Keratinocyte (primary cell): Measurements from ENCODE around the gene HDDC2. TPM values are rescaled to one million over a fixed set of nuclear protein-coding genes. Genes with fewer than 3 reads are reported as not detected.

ENCODE experiments used
- DNase-seq: peaks from one replicate; pipeline ENCODE4 v3.0.0-alpha.2; 2011; ENCODE audit warnings: low read depth, missing footprints, low spot score
- FAIRE-seq: peaks from 2 replicates; lab custom pipeline; 2011; peaks lifted over from hg19 to GRCh38; lab: Jason Lieb, UNC
- H2AFZ ChIP-seq: 2 replicates; pipeline ENCODE4 v1.6.0; 2012; ENCODE audit warnings: low read length, control low read depth, inconsistent platforms; ENCODE audit not compliant: control insufficient read depth
- H3K27ac ChIP-seq: 2 replicates; pipeline ENCODE4 v1.5.1; 2011; ENCODE audit warnings: low read length; ENCODE audit not compliant: control insufficient read depth, insufficient read depth
- H3K27me3 ChIP-seq: 3 replicates; pipeline ENCODE4 v1.6.0; 2011; ENCODE audit warnings: low read length; ENCODE audit not compliant: control insufficient read depth, insufficient read depth; ENCODE audit errors: extremely low read depth
- H3K36me3 ChIP-seq, 2 experiments: 2 replicates in 1 of 2; 3 replicates in 1 of 2; pipeline ENCODE4 v1.5.1; 2011; ENCODE audit warnings: low read length in 2 of 2, mild to moderate bottlenecking in 1 of 2; ENCODE audit not compliant: control insufficient read depth in 2 of 2, insufficient read depth in 2 of 2; ENCODE audit errors: extremely low read depth in 1 of 2
- H3K4me1 ChIP-seq: 3 replicates; pipeline ENCODE4 v1.5.1; 2011; ENCODE audit warnings: low read length; ENCODE audit not compliant: control insufficient read depth, insufficient read depth; ENCODE audit errors: extremely low read depth
- H3K4me2 ChIP-seq: 3 replicates; pipeline ENCODE4 v1.6.0; 2011; ENCODE audit warnings: low read depth, low read length; ENCODE audit not compliant: control insufficient read depth, insufficient read depth; ENCODE audit errors: extremely low read depth
- H3K4me3 ChIP-seq, 3 experiments: fragments of 200-600 bp in 1 of 3; sonication (generic) in 1 of 3; 2 replicates in 2 of 3; 3 replicates in 1 of 3; pipeline ENCODE4 v1.5.1; 2011 to 2016; ENCODE audit warnings: low read length in 3 of 3, mild to moderate bottlenecking in 3 of 3, control low read depth in 2 of 3, inconsistent platforms in 1 of 3, low read depth in 1 of 3, mixed read lengths in 1 of 3, mixed run types in 1 of 3, moderate library complexity in 1 of 3; ENCODE audit not compliant: control insufficient read depth in 2 of 3, insufficient read depth in 2 of 3; ENCODE audit errors: extremely low read depth in 1 of 3
- H3K79me2 ChIP-seq: 2 replicates; pipeline ENCODE4 v1.6.0; 2012; ENCODE audit warnings: low read length; ENCODE audit not compliant: control insufficient read depth, insufficient read depth
- H3K9ac ChIP-seq: 3 replicates; pipeline ENCODE4 v1.6.0; 2011; ENCODE audit warnings: low read length; ENCODE audit not compliant: control insufficient read depth, insufficient read depth; ENCODE audit errors: extremely low read depth
- H3K9me1 ChIP-seq: 3 replicates; pipeline ENCODE4 v1.6.0; 2011; ENCODE audit warnings: low read length; ENCODE audit not compliant: control insufficient read depth, insufficient read depth; ENCODE audit errors: extremely low read depth
- H3K9me3 ChIP-seq: 2 replicates; pipeline ENCODE4 v1.5.1; 2012; ENCODE audit warnings: low read depth, low read length; ENCODE audit not compliant: control insufficient read depth
- H4K20me1 ChIP-seq: 3 replicates; pipeline ENCODE4 v1.6.0; 2011; ENCODE audit warnings: low read length; ENCODE audit not compliant: control insufficient read depth, insufficient read depth; ENCODE audit errors: extremely low read depth
- EZH2 ChIP-seq: IDR thresholded peaks from one replicate; pipeline ENCODE4 v1.6.1; 2012; ENCODE audit warnings: inconsistent platforms, mild to moderate bottlenecking, low read length, moderate library complexity
- dilution Hi-C: fragments of 300-500 bp; cut with MboI; formaldehyde crosslinking; loops from one replicate; pipeline ENCODE4 v1.7.0; 2020; ENCODE audit warnings: low sequenced_read_pairs; ENCODE audit not compliant: extremely low pct_ligation_motif_present
- polyA plus RNA-seq, 5 experiments: library from polyadenylated mRNA; depleted of rRNA in 3 of 5; stranded (reverse) in 3 of 5; stranded (forward) in 1 of 5; unstranded in 1 of 5; fragments of >200 nt; gene quantifications; 1 replicate in 1 of 5; 2 replicates in 3 of 5; 3 replicates in 1 of 5; pipeline versions ENCODE4 v1.2.1 to v1.2.3, GENCODE V29; 2011 to 2012; ENCODE audit warnings: missing spikeins in 2 of 5, low read depth in 1 of 5, low replicate concordance in 1 of 5
- TF ChIP-seq, protein P1 (sequence below), 3 experiments: IDR thresholded peaks in 1 of 3; conservative IDR thresholded peaks in 1 of 3; optimal IDR thresholded peaks in 1 of 3; 2 replicates in 2 of 3; 3 replicates in 1 of 3; pipeline versions ENCODE3 to v1.5.1; 2011; ENCODE audit warnings: low read length in 3 of 3, mild to moderate bottlenecking in 3 of 3, moderate library complexity in 2 of 3, control low read depth in 1 of 3, inconsistent platforms in 1 of 3; ENCODE audit not compliant: insufficient read depth in 2 of 3; ENCODE audit errors: extremely low read depth in 1 of 3

The HDDC2 gene
- polyA plus RNA-seq, 1 donor (not counting 4 experiments of a cell fraction or from before 2014, with no cell fraction given): 75.8 TPM

- Histone ChIP-seq H3K4me3 (no peak overlapping the region), H3K27me3 (no peaks in the 10 kb centered on the region), H3K9me1 (no peaks in the 10 kb centered on the region), H3K4me1 (peaks cover 12% of the 10 kb centered on the region), H3K4me2 (no peak overlapping the region), H2AFZ (no peak overlapping the region), H3K79me2 (no peaks in the 10 kb centered on the region), H4K20me1 (no peaks in the 10 kb centered on the region), H3K36me3 (peaks cover 5 to 6% of the 10 kb centered on the region in 2 experiments), H3K9ac (no peak overlapping the region), H3K27ac (no peak overlapping the region), H3K9me3 (no peaks in the 10 kb centered on the region)
- TF ChIP-seq, protein P1, sequence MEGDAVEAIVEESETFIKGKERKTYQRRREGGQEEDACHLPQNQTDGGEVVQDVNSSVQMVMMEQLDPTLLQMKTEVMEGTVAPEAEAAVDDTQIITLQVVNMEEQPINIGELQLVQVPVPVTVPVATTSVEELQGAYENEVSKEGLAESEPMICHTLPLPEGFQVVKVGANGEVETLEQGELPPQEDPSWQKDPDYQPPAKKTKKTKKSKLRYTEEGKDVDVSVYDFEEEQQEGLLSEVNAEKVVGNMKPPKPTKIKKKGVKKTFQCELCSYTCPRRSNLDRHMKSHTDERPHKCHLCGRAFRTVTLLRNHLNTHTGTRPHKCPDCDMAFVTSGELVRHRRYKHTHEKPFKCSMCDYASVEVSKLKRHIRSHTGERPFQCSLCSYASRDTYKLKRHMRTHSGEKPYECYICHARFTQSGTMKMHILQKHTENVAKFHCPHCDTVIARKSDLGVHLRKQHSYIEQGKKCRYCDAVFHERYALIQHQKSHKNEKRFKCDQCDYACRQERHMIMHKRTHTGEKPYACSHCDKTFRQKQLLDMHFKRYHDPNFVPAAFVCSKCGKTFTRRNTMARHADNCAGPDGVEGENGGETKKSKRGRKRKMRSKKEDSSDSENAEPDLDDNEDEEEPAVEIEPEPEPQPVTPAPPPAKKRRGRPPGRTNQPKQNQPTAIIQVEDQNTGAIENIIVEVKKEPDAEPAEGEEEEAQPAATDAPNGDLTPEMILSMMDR (optimal IDR thresholded peaks at IDR 0.05 in 1 of 3, IDR thresholded peaks at IDR 0.05 in 1 of 3, conservative IDR thresholded peaks at IDR 0.05 in 1 of 3; ENCODE audit: extremely low read depth in 1 of 3, insufficient read depth in 2 of 3, low read length in 3 of 3): no peak
- TF ChIP-seq EZH2: no peak
- no peak for DNase-seq
- dilution Hi-C loops: no loop called here
- no peak for FAIRE-seq
Observed at GRCh38 chr6:125270380-125270779, 31.4 kb downstream of the HDDC2 start.

- no peak for FAIRE-seq
- dilution Hi-C loops: no loop called here
- no peaks in the 10 kb centered on the region for H3K9me1 ChIP-seq
- TF ChIP-seq EZH2: no peak
- TF ChIP-seq, protein P1 (optimal IDR thresholded peaks at IDR 0.05 in 1 of 3, IDR thresholded peaks at IDR 0.05 in 1 of 3, conservative IDR thresholded peaks at IDR 0.05 in 1 of 3; ENCODE audit: extremely low read depth in 1 of 3, insufficient read depth in 2 of 3, low read length in 3 of 3): no peak
- H3K27me3 ChIP-seq: no peaks in the 10 kb centered on the region
- peaks cover 12% of the 10 kb centered on the region for H3K4me1 ChIP-seq
- H2AFZ ChIP-seq: no peak overlapping the region
- no peak overlapping the region for H3K27ac ChIP-seq
- H3K4me3 ChIP-seq: no peak overlapping the region
- no peaks in the 10 kb centered on the region for H3K79me2 ChIP-seq
- peaks cover 5 to 6% of the 10 kb centered on the region in 2 experiments for H3K36me3 ChIP-seq
- no peak overlapping the region for H3K4me2 ChIP-seq
- no peaks in the 10 kb centered on the region for H3K9me3 ChIP-seq
- no peak overlapping the region for H3K9ac ChIP-seq
- no peaks in the 10 kb centered on the region for H4K20me1 ChIP-seq
- DNase-seq: no peak
Observed at GRCh38 chr6:125269328-125269985, 32.3 kb downstream of the HDDC2 start.
